ENCODE results near the gene UBE2L3. TPM values are rescaled to one million over a fixed set of nuclear protein-coding genes. Genes with fewer than 3 reads are reported as not detected.
"Not testable (repeated sequence)": the region's sequence is repeated elsewhere in the genome, so short reads cannot be mapped to it uniquely, and the experiment has no call there.

The UBE2L3 gene
- polyA plus RNA-seq, 3 donors: 52.8 to 59.3 (median 57.9) TPM

- no peak for DNase-seq (ENCODE audit: low read depth in 3 of 3, low spot score in 2 of 3)
Observed at GRCh38 chr22:21642584-21643448, 75.3 kb downstream of the UBE2L3 start.

GRCh38 chr22:21643533-21644357 lies 76.2 kb downstream of the UBE2L3 start:
- no peak for DNase-seq (ENCODE audit: low read depth in 3 of 3, low spot score in 2 of 3)

GRCh38 chr22:21645513-21645912 lies 78.0 kb downstream of the UBE2L3 start:
- not testable (repeated sequence) for DNase-seq (ENCODE audit: low read depth in 3 of 3, low spot score in 2 of 3)

GRCh38 chr22:21646608-21647590 lies 79.4 kb downstream of the UBE2L3 start:
- no peak for DNase-seq (ENCODE audit: low read depth in 3 of 3, low spot score in 2 of 3)

- no peak for DNase-seq (ENCODE audit: low read depth in 3 of 3, low spot score in 2 of 3)
Observed at GRCh38 chr22:21650280-21650679, 82.8 kb downstream of the UBE2L3 start.

- DNase-seq (ENCODE audit: low read depth in 3 of 3, low spot score in 2 of 3): no peak
Observed at GRCh38 chr22:21650823-21651520, 83.5 kb downstream of the UBE2L3 start.

- DNase-seq (ENCODE audit: low read depth in 3 of 3, low spot score in 2 of 3): no peak
Observed at GRCh38 chr22:21651521-21652009, 84.1 kb downstream of the UBE2L3 start.

- DNase-seq (ENCODE audit: low read depth in 3 of 3, low spot score in 2 of 3): no peak
Observed at GRCh38 chr22:21652010-21652546, 84.6 kb downstream of the UBE2L3 start.

- no peak for DNase-seq (ENCODE audit: low read depth in 3 of 3, low spot score in 2 of 3)
Observed at GRCh38 chr22:21652547-21653545, 85.3 kb downstream of the UBE2L3 start.

GRCh38 chr22:21657020-21657359 lies 89.5 kb downstream of the UBE2L3 start:
- no peak for DNase-seq (ENCODE audit: low read depth in 3 of 3, low spot score in 2 of 3)

- DNase-seq (ENCODE audit: low read depth in 3 of 3, low spot score in 2 of 3): peak in 1 of 3 donors; percentile 60
Observed at GRCh38 chr22:21657360-21658032, 90.0 kb downstream of the UBE2L3 start.

- no peak for DNase-seq (ENCODE audit: low read depth in 3 of 3, low spot score in 2 of 3)
Observed at GRCh38 chr22:21659864-21660525, 92.5 kb downstream of the UBE2L3 start.

GRCh38 chr22:21660904-21661303 lies 93.4 kb downstream of the UBE2L3 start:
- DNase-seq (ENCODE audit: low read depth in 3 of 3, low spot score in 2 of 3): no peak

- DNase-seq (ENCODE audit: low read depth in 3 of 3, low spot score in 2 of 3): no peak
Observed at GRCh38 chr22:21661991-21662390, 94.5 kb downstream of the UBE2L3 start.

- DNase-seq (ENCODE audit: low read depth in 3 of 3, low spot score in 2 of 3): no peak
Observed at GRCh38 chr22:21663738-21664137, 96.2 kb downstream of the UBE2L3 start.

- DNase-seq (ENCODE audit: low read depth in 3 of 3, low spot score in 2 of 3): no peak
Observed at GRCh38 chr22:21665047-21665851, 97.7 kb downstream of the UBE2L3 start.

Measured in right renal cortex interstitium (tissue), 3 donors.